ENCODE results near the gene IRAG1. TPM values are rescaled to one million over a fixed set of nuclear protein-coding genes. Genes with fewer than 3 reads are reported as not detected.

IRAG1 gene
- total and polyA plus RNA-seq, 9 donors, result 5.8 to 89.5 (median 29.8) TPM

GRCh38 chr11:10646005-10646404 is 47.5 kb downstream of the IRAG1 start:
- Histone ChIP-seq H3K4me1 (ENCODE audit: insufficient read depth) (peaks cover 3% of the 10 kb centered on the region), H3K27ac (no peak overlapping the region), H3K36me3 (no peaks in the 10 kb centered on the region), H3K27me3 (no peaks in the 10 kb centered on the region), H3K4me3 (no peak overlapping the region), H3K9me3 (no peaks in the 10 kb centered on the region)
- TF ChIP-seq EP300 (IDR thresholded peaks at IDR 0.05), result no peak
- no peak for TF ChIP-seq POLR2A (IDR thresholded peaks at IDR 0.05)
- no peak for TF ChIP-seq CTCF (IDR thresholded peaks at IDR 0.05)
- DNase-seq, result no peak
- intact Hi-C loops (cut with DNase I), result no loop called here

DNA sequence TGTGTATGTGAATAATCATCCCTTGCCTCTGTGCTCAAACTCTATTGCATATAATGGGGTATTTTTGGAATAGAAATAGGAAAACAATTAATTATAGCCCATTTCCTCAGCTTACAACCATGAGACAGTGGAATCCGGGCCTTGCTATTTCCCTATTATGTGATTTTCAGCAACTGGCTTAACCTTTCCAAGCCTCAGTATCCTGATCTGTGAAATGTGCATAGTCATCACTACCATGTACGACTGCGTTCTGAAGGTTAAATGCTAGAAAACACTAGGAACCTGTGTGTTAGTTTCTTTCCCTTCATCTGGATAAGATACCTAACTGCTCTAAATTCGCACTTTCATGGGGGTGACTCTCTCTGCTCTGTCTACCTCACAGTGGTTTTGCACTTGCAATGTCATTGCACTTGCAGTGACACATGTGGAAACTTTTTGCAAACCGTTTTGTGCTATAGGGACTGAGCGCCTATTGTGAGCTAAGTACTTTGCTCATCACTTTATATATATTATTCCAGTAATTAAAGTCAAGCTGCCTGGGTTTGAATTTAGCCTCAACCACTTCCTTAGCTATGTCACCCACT is 48.3 kb downstream of the IRAG1 start:
- WGBS, 3 donors, result 82 to 86% (median 85%) methylated on average over 6 of the region's 6 CpGs
- Histone ChIP-seq H3K4me3 (no peak overlapping the region), H3K36me3 (no peaks in the 10 kb centered on the region), H3K27ac (no peak overlapping the region), H3K27me3 (no peaks in the 10 kb centered on the region), H3K9me3 (no peaks in the 10 kb centered on the region), H3K4me1 (ENCODE audit: insufficient read depth) (peaks cover 3% of the 10 kb centered on the region)
- intact Hi-C loops (cut with DNase I), result no loop called here
- TF ChIP-seq POLR2A (IDR thresholded peaks at IDR 0.05), result no peak
- TF ChIP-seq CTCF (IDR thresholded peaks at IDR 0.05), result no peak
- TF ChIP-seq EP300 (IDR thresholded peaks at IDR 0.05), result no peak
- DNase-seq, result no peak

Small RNA genes lying within 50 kb of the gene (small RNA-seq; reads per million reads assigned to genes)
- not detected for gene RF00019

Other genes with a start within 250 kb of the IRAG1 start
- gene AMPD3, start 238.5 kb downstream of the IRAG1 start, total RNA-seq, result 1 to 10 TPM; 2.7 to 9.3 (median 7.9) TPM
- 1 to 10 TPM; 2.0 to 6.8 TPM for gene AMPD3, start 238.5 kb downstream of the IRAG1 start, polyA plus RNA-seq
- 10 to 100 TPM; 11.2 to 30.0 (median 16.6) TPM for gene RNF141, start 152.6 kb downstream of the IRAG1 start, total RNA-seq
- 10 to 100 TPM in 1 of 2 donors, 1 to 10 TPM in 1; 8.1 to 23.1 TPM for gene RNF141, start 152.6 kb downstream of the IRAG1 start, polyA plus RNA-seq
- gene LYVE1, start 125.1 kb downstream of the IRAG1 start, total RNA-seq, result 10 to 100 TPM; 19.0 to 49.9 (median 34.5) TPM
- gene LYVE1, start 125.1 kb downstream of the IRAG1 start, polyA plus RNA-seq, result 100 to 1,000 TPM in 1 of 2 donors, 10 to 100 TPM in 1; 22.9 to 159 TPM
- 10 to 100 TPM; 18.5 to 40.6 (median 32.5) TPM for gene CTR9, start 57.5 kb upstream of the IRAG1 start, total RNA-seq
- 10 to 100 TPM; 18.0 to 31.2 TPM for gene CTR9, start 57.5 kb upstream of the IRAG1 start, polyA plus RNA-seq
- gene EIF4G2, start 115.2 kb upstream of the IRAG1 start, total RNA-seq, result 100 to 1,000 TPM; 206 to 761 (median 582) TPM
- 100 to 1,000 TPM; 223 to 699 TPM for gene EIF4G2, start 115.2 kb upstream of the IRAG1 start, polyA plus RNA-seq
- 10 to 100 TPM; 27.8 to 69.4 (median 56.9) TPM for gene ZBED5, start 164.3 kb upstream of the IRAG1 start, total RNA-seq
- gene ZBED5, start 164.3 kb upstream of the IRAG1 start, polyA plus RNA-seq, result 10 to 100 TPM; 33.8 to 42.2 TPM

Measured in ovary (tissue), 9 donors.